GM19452 (cell line): Measurements from ENCODE around the gene GJB4.
"Not testable (repeated sequence)": the region's sequence is repeated elsewhere in the genome, so short reads cannot be mapped to it uniquely, and the experiment has no call there.

Experiments
- ATAC-seq: cut with Tn5 transposase; IDR thresholded peaks from one replicate; pipeline ENCODE4 v1.9.1; 2021; ENCODE audit not compliant: unreplicated experiment

GJB4 gene

DNA sequence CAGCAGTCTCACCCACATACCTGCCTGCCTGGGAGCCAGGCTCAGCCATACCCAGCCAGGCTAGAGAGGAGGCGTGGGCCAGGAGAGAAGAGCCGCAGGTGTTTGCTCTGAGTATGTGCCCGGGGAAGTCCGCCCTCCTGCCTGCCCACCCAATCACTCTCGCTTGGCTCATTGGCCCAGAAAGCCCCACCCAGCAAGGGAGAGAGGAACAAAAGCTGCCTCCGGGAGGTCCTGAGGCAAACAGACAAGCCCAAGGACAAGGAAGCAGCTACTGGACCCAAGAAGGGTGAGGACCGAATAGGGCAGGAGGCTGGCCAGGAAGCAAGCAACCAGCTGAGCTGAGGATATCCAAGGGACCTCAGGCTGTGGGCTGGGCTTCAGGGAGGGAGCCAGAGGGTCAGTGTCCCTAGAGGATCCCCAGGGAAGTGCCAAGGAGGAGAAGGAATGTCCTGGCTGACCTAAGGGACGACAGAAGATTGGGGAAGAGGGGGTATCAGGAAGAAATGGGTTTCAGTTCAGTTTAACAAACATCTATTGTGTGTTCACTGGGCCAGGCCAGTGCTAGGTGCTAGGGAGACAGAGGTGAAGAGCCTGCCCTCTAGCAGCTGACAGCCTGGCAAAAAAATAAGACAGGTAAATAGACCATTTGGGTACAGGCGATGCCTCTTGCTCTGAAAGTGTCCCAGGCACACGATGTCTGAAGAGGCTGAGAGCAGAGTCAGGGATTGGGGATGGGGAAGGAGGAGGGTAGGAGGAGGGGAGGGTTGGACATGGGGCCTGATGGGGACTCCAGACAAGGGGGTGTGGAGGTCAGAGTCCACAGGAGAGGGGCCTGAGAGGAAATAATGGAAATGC is at the start of gene GJB4:
TSS of gene GJB4 (plus strand) at position 238 of the 855 bp plus-strand sequence. CDS start 1,515 bp downstream, outside the sequence.
- no peak for ATAC-seq

DNA sequence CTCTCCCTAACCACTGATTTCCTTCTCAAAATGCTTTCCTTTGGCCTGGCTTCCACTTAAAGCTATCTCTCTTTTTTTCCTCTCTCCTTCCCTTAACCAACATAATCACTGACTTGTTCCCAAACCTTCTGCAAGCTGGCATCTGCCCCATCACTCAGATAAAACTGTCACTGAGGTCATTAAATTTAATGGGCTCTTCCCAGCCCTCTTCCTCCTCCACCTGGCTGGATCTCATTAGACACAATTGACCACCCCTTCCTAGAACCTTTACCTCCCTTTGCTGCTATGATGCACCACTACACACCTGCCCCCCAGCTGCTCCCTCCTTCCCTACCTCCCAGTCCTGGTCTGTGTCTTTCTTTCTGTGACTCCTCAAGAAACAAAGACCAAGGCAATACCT is 48.7 kb upstream of the GJB4 start:
- no peak for ATAC-seq

DNA sequence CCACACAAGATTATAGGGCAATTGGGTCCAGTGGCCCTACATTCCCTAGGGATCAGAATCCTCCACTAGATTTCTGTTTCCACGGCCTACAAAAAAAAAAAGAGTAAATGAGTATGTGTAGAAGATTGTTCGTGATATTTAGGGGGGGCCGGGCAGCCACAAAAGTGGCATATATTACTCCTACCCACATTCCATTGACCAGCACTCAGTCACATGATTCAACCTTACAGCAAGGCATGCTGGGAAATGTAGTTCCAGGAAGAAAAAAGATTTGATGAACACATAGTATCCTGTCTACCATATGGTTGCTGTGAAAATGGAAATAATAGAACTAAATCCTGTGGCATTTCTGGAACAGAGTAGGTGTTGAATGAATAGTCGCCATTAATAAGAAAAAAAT is 48.1 kb upstream of the GJB4 start:
- ATAC-seq, result no peak

DNA sequence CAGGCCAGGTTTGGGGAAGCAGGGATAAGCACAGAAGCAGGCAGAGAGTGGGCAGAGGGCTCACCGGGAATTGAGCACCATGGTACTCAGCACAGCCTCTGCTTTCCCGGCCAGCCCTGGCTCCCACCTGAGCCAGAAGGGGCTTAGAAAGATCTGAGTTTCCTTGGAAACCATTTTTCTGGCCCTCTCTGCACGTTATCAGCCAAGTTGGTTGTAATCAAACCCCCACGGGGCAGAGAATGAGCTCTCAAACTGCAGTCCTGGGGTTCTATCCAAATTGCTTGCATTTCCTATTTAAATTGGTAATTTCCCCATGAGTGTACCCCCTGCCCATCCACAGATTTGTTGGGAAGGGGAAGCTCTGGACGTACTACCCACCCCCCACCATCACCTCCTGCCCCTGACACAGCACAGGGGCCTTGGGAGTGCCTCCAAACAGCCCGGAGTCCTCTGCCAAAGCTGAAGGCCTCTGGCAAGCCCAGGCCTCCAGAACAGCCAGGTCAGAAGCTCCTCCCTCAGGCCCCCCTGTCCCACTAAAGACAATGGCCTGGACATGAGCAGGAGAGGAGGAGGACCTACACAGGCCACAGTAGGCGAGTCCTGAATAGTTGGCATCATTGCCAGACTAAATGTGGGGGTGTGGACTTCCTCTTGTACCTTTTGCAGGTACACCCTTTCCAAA is 47.4 kb upstream of the GJB4 start:
- ATAC-seq, result no peak

DNA sequence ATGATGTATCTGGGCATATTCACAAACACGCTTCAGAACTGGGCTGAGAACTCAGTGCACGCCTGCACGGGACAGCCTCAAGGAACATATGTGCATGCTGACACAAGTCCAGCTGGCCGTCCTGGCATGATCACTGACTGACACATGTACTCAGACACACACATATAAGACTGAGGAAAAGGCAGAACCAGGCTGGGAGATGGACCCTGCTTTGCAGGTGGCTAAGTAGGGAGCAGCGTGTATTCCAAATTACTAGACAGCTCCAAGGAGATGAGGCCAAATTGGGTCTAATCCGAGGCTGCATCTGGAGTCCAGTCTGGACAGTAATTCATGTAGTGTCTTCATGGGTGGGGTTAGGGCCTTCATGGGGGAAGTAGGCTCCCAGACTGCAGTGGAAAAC is 46.1 kb upstream of the GJB4 start:
- ATAC-seq, result no peak

DNA sequence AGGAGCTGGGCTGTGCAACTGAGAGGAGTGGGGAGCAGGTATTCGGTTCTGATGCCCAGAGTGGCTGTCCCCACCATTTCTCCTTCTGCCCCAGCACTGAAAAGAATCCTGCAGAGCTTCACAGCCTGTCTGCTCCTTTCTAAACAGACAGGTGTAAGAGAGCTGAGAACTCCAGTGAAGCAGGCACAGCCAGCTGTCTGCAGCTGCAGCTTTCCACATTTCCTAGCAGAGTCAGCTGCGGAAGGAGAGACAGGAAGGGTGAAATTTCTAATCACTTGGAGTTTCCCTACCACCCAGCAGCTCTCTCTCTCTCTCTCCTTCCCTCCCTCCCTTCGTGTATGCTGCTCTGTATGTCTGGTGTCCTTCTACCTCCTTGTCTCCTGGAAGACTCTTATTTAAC is 45.2 kb upstream of the GJB4 start:
- ATAC-seq, result no peak

DNA sequence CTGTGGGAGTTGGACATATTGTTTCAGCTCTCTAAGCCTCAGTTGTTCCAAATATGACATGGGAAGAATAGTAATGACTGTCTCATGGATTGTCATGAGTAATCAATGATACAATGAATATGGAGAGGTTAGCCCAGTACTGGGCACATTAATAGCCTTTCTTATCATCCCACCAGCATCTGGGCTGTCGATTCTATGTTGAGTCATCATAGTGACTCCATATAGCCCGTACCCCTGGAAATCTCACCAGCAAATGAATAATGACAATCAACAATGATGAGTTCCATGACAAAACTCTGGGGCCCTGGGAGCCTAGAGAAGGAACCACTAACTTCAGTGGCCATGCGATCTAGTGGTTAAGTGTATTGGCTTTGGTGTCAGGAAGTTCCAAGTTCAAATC is 44.4 kb upstream of the GJB4 start:
- no peak for ATAC-seq

DNA sequence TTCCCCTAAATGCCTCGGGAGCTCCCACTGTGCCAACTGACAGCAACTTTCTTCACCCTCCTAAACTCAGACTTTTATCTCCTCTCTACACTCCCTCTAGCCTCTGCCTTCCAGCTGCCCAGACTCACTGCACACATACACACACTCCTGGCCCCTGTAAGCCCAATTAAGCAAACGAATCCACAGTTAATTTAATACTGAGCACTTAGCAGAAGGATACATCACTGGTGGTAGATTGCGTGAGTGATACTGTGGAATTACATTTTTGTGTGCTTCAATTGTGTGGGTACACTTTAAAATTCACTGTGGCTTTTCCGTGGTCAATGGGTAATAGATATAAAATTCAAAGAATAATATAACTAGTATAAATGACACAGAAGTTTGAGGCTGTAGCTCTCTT is 38.3 kb upstream of the GJB4 start:
- ATAC-seq, result no peak

DNA sequence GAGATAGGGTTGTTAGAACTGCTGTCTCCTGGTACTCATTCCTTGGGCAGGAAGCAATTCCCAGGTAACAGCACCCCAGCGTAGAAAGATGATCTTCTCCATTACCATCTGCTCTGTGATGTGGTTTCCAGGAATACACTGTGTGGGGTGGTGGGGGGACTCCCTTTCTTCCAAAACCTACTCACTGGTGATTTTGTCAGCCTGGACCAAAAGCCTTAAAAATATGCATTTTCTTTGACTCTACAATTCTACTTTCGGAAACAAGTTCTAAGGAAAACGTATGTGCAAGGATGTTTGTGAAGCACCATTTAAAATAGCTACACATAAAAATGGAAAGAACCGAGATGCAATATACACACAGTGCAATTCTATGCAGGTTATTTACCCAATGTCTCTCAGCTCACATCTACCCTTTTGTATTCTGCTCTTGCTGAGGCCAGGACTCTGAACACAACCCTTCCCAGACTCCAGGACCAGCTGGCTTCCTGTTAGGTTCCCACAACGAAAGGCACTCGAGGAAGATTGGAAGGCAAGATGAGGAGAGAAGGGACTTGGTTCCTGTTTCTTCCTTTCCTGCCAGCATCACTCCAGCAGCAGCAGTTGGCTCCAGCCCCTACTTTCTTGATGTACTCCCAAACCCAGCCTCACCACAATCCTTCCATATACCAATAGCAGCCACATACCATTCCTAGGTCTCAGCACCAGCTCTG is 37.7 kb upstream of the GJB4 start:
- no peak for ATAC-seq

DNA sequence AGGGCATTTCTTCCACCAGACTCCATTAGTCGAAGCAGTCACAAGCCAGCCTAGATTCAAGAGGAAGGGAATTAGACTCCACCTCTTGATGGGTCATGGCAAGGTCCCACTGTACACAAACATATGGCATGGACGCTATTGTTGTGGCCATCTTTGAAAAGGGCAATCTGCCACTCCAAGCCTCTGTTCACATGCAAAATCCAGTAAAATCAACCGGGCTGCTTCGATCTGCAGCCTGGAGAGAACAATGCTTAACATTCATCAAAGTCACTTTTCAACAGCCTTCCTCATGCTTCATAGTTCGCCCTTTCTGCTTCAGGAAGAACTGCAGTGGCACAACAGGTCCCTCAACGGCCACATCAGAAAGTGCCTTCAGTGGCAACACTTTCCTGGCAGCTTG is 32.7 kb upstream of the GJB4 start:
- ATAC-seq, result no peak

DNA sequence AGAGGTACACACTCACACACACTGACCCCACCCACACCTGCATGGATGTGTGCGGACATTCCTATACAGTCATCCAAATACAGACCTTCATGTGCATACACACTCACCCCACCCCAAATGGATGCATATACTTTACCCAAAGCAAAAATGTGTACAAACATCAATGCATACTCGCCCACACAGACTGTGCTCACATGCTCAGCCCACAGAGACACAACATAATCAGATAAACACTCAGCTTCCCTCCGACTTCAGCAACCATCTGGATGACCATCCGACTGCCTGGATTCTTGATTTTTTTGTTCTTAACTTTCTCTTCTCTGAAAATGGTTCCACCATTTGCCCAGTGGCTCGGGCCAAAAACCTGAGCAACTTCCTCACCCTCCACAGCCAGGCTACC is 29.1 kb upstream of the GJB4 start:
- no peak for ATAC-seq

DNA sequence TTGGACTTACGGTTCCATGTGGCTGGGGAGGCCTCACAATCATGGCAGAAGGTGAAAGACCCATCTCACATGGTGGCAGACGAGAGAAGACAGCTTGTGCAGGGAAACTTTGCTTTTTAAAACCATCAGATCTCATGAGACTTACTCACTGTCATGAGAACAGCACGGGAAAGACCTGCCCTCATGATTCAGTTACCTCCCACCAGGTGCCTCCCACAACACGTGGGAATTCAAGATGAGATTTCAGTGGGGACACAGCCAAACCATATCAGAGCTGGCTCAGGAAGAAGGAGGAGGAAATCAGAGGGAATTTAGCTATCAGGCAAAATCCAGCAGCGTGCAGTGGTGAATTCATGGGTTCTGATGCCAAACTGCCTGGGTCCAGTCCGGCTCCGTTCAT is 26.7 kb upstream of the GJB4 start:
- ATAC-seq, result not testable (repeated sequence)

DNA sequence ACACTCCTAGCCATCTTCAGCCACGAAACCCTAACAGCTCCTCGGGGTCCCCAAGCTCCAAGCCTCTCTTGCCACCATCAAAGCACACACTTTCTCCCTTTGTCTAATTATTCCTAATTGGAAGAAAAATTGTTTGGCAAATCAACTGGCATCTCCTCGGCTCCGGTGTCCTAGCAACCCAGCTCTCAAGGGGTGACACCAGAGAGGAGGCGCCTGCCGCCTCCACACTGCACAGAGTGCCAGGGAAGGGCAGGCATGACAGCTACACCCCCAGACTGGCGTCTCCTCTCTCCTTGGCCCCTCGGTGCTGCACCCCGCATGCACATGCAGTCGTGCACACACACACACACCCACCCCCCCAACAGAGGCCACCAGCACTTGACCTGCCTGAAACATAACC is 22.8 kb upstream of the GJB4 start:
- ATAC-seq, result no peak

DNA sequence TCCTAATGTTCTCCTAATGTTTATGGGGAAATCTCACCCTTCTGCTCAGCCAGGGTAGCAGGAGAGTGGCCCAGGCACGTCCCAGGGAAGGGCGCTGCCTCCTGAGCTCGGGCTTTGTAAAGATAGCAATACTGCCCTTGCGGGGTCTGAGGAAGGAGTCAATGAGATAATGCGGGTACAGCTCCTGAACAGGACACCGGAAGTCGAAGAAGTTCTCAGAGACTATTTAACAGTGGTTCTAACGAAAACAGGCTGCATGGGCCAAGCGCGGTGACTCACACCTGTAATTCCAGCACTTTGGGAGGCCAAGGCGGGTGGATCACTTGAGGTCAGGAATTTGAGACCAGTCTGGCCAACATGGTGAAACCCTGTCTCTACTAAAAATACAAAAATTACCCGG is 22.3 kb upstream of the GJB4 start:
- not testable (repeated sequence) for ATAC-seq

DNA sequence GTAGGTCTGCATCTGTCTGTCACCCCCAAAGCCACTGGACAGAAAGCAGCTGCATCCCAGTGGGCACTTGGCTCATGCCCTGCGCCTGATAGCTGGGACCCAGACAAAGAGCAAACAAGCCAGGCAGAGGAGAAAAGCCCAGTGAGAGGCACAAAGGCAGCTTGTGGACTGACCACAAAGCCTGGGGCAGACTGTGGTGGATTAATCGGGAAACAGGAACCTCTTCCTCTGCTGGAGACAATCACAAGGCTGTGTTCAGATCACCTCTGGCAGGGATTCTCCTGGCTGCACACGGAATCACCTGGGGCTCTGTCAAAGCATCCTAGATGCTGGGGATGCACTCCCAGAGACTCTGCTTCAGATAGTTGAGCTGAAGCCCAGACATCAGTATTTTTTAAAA is 19.9 kb upstream of the GJB4 start:
- ATAC-seq, result no peak

DNA sequence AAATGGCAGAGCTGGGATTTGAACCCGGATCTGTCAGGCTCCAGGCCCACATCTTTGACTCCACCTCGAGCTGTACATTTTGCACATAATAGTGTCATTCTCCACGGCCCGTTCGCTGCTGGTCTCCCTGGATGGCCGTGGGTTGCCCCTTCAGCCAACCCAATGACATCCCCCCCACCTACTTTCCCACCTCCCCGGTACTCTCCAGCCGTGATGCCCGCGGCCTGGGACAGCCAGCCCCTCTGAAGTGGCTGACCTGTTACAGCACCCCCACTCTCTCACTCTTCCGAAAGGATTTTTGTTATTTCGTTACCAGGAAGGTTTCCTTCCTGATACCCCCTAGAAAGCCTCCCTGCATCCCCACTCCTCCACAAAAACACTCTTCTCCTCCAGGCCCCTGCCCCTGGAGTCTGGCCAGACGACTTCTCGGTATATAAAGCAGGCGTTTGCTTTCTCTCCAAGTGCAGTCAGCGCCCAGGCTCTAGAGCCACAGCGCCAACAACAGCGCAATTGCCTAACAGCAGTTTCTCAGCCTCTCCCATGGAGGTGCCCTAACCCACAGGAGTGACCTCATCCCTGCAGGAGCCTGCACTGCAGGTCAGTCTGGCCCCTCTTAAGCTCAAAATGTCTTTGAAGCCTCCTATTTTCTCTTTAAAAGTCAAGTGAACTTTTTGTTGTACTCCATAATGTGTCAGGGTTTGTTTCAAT is 19.2 kb upstream of the GJB4 start:
- ATAC-seq, result no peak

DNA sequence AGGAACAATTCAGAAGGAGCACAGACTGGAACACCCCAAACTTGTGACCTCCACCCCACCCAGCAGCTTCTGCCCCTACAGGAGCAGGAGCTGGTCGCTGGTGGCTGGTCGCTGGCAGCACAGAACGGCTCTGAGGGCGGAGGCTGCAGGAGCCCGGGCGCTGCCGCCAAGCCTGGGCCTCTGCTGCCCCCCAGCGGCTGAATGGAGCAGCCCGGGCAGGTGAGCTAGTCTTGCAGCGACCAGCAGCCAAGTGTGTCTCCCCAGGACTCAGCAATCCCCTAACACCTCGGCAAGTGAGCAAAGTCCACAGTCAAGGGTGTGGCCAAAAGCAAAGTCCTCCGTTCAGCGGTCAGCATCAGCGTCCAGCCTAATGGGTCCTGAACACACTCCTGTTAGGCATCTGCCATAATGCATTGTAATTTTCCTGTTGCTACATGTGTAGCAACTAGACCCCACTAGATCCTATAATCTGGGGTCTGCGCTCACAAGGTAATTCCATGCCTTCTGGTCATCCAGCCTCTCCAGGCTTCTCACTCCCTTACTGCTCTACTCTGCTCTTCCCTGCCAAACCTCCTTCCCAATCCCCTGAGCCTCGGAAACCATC is 16.8 kb upstream of the GJB4 start:
- peak; percentile 58 for ATAC-seq

DNA sequence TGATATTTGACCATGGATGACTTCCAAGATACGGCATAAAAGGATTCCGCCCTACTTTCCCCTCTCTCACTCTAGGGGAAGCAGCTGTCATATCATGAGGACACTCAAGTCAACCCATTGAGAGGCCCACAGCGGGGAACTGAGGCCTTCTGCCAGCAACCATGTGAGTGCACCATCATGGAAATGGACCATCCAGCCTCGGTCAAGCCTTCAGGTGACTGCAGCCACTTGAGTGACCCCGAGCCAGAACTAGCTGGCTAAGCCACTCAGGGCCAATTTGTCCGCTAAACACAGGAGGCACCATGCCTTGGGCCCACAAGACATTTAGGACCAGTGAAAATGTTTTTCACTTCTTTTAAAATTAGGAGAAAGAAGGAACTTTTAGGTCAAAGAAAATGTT is 15.8 kb upstream of the GJB4 start:
- ATAC-seq, result no peak

DNA sequence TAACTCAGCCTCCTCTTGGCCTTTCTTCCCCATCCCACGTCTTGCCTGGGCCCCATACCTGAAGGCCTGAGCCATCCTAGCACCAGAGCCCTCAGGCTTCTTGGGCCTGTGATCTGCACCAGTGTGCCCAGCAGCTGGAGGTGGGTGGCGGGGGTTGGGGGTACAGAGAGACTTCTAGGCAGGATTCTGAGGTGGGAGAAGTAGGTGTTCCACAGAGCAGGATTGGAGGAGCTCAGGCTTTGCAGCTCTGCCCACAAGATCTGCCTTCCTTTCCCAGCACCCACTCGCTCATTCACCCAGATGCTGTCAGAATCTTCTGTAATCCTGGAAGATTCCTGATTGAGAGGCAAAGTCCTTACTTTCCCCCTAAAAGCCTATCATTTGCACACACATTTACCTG is 14.7 kb upstream of the GJB4 start:
- ATAC-seq, result no peak

DNA sequence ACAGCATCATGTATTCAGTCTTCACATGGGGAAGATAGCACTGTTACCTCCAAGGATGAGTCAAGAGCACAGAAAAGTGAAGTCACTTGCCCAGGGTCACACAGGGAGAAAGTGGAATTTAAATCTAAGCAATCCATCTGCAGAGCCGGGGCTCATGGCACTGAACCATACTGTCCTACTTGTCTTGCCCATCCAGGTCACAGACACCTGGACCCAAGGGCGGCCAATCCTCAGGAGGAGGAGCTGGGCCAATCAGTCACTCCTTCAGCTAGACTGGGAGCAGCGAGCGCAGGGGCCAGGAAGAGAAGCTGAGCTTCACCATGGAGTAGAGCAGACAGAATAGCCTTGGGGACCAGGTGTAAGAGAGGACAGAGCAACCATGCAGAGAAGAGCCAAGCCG is 13.9 kb upstream of the GJB4 start:
- no peak for ATAC-seq

DNA sequence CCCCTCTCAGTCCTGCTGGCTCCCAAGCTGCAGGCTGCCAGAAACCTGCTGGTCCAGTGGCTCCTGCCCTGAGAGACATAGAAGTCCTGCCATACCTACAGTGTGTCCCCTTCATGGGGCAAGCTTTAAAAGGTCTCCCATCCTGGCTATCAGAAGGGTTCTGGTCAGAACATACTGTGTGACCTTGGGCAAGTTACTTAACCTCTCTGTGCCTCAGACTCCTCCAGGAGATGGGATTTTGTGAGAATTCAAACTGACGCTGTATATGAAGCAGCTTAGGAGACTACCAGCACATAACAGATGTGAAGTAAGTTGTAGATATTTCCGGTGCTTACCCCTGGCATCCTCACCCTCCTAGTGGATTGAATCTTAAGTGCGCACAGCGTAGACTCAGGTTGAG is 13.4 kb upstream of the GJB4 start:
- no peak for ATAC-seq
